Naive thymus-derived CD8-positive, alpha-beta T cell (primary cell): ENCODE measurements around the gene RGS3. TPM values are rescaled to one million over a fixed set of nuclear protein-coding genes. Genes with fewer than 3 reads are reported as not detected.

Source experiments
- ATAC-seq, 2 donors: fragments of 150-1000 bp; cut with Tn5 transposase in 1 of 2; sonication (Bioruptor Pico), chemical (Tn5 transposase) in 1 of 2; 1 replicate in 1 of 2; 2 replicates in 1 of 2; pipeline ENCODE4 v1.10.0; 2021; ENCODE audit warnings: mild to moderate bottlenecking in 2 of 2, moderate library complexity in 2 of 2
- POLR2A ChIA-PET: fragments of 350-600 bp; sonication (Branson Sonifier 250); formaldehyde crosslinking; loops from one replicate; lab custom pipeline; 2021; ENCODE audit warnings: antibody characterized with exemption; lab: Charles Lee
- DNase-seq, 10 donors: peaks; one replicate each; pipeline versions ENCODE4 v3.0.0 to v3.0.0-alpha.2; 2020 to 2022
- H3K27ac Mint-ChIP-seq, 10 donors: one replicate each; pipeline ENCODE4 v1.8.0; 2020 to 2022; ENCODE audit warnings: mild to moderate bottlenecking in 10 of 10, mixed read lengths in 10 of 10, moderate library complexity in 4 of 10, inconsistent platforms in 1 of 10
- H3K27me3 Mint-ChIP-seq, 5 donors: one replicate each; pipeline ENCODE4 v1.8.0; 2021 to 2022; ENCODE audit warnings: mixed read lengths in 5 of 5
- H3K36me3 Mint-ChIP-seq, 3 donors: one replicate each; pipeline ENCODE4 v1.8.0; 2020 to 2022; ENCODE audit warnings: mixed read lengths in 3 of 3, mild to moderate bottlenecking in 2 of 3, inconsistent platforms in 1 of 3
- H3K4me1 Mint-ChIP-seq, 4 donors: one replicate each; pipeline ENCODE4 v1.8.0; 2021 to 2022; ENCODE audit warnings: mixed read lengths in 4 of 4
- H3K4me3 Mint-ChIP-seq, 10 donors: one replicate each; pipeline ENCODE4 v1.8.0; 2020 to 2022; ENCODE audit warnings: mild to moderate bottlenecking in 10 of 10, mixed read lengths in 10 of 10, moderate library complexity in 6 of 10, inconsistent platforms in 1 of 10
- H3K9me3 Mint-ChIP-seq, 9 donors: one replicate each; pipeline ENCODE4 v1.8.0; 2020 to 2022; ENCODE audit warnings: mixed read lengths in 9 of 9, mild to moderate bottlenecking in 3 of 9, inconsistent platforms in 1 of 9, moderate library complexity in 1 of 9
- polyA plus RNA-seq, 3 donors: library from polyadenylated mRNA; unstranded; fragments of 300-500 nt; fragmentation: Illumina TruSeq; gene quantifications; one replicate each; pipeline ENCODE4 v1.2.3, GENCODE V29; 2021
- total RNA-seq, 8 experiments: library from RNA in 2 of 8; stranded (reverse) in 2 of 8; gene quantifications; one replicate each; pipeline ENCODE4 v1.2.3 and lab custom pipeline; 2021 to 2026

Gene RGS3
- total and polyA plus RNA-seq, 5 experiments from 2014 or later: 17.9 to 33.4 (median 27.8) TPM

- ATAC-seq: no peak
- POLR2A ChIA-PET: interaction anchor here (1.7 kb wide), 1 partner anchor 49 kb away, joined by 5 read pairs; no protein-coding TSS in a partner anchor
- no peak overlapping the region for H3K4me3 Mint-ChIP-seq
- H3K27ac Mint-ChIP-seq: peak overlapping the region in 9 of 10 donors; percentile 26 to 79 (median 59)
- DNase-seq: peak in 1 of 10 donors; percentile 61
- H3K4me1 Mint-ChIP-seq: peaks cover 47 to 77% (median 70%) of the 10 kb centered on the region in 4 donors
- no peaks in the 10 kb centered on the region for H3K9me3 Mint-ChIP-seq
- H3K36me3 Mint-ChIP-seq: no peaks in the 10 kb centered on the region
- H3K27me3 Mint-ChIP-seq: no peaks in the 10 kb centered on the region
These were observed 109.8 kb downstream of the RGS3 start for GRCh38 chr9:113573046-113573958.

GRCh38 chr9:113573959-113574352 lies 110.4 kb downstream of the RGS3 start:
- POLR2A ChIA-PET: interaction anchor here (1.7 kb wide), 1 partner anchor 50 kb away, joined by 5 read pairs; no protein-coding TSS in a partner anchor
- H3K36me3 Mint-ChIP-seq: no peaks in the 10 kb centered on the region
- H3K27ac Mint-ChIP-seq: peak overlapping the region in 7 of 10 donors; percentile 47 to 91 (median 79)
- H3K4me3 Mint-ChIP-seq: no peak overlapping the region
- no peaks in the 10 kb centered on the region for H3K27me3 Mint-ChIP-seq
- no peaks in the 10 kb centered on the region for H3K9me3 Mint-ChIP-seq
- DNase-seq (no peak), ATAC-seq (no peak)
- H3K4me1 Mint-ChIP-seq: peaks cover 51 to 81% (median 76%) of the 10 kb centered on the region in 4 donors

- no peak overlapping the region for H3K4me3 Mint-ChIP-seq
- POLR2A ChIA-PET: interaction anchor here (1.0 kb wide), 1 partner anchor 57 kb away, joined by 3 read pairs; no protein-coding TSS in a partner anchor
- no peak for ATAC-seq
These were observed 111.1 kb downstream of the RGS3 start for GRCh38 chr9:113574441-113575262.

GRCh38 chr9:113577525-113578261 lies 114.2 kb downstream of the RGS3 start:
- peak overlapping the region; percentile 37 to 92 (median 74) for H3K4me3 Mint-ChIP-seq
- POLR2A ChIA-PET: interaction anchor here (0.6 to 5.3 kb wide), 9 partner anchors 11 to 788 kb away, joined by 3 to 72 read pairs (median 6); partner anchors contain the start of gene ALAD
- H3K27ac Mint-ChIP-seq: peak overlapping the region; percentile 87 to 97 (median 95)
- peaks cover 47 to 90% (median 87%) of the 10 kb centered on the region in 4 donors for H3K4me1 Mint-ChIP-seq
- no peak for ATAC-seq
- no peaks in the 10 kb centered on the region for H3K9me3 Mint-ChIP-seq
- peak in 1 of 10 donors; percentile 59 for DNase-seq
- no peaks in the 10 kb centered on the region for H3K36me3 Mint-ChIP-seq
- H3K27me3 Mint-ChIP-seq: no peaks in the 10 kb centered on the region

More at GRCh38 chr9:113574441-113575262, 111.1 kb downstream of the RGS3 start:
- DNase-seq: peak in 1 of 10 donors; percentile 51
- Mint-ChIP-seq H3K36me3 (no peaks in the 10 kb centered on the region), H3K9me3 (no peaks in the 10 kb centered on the region), H3K4me1 (peaks cover 46 to 82% (median 76%) of the 10 kb centered on the region in 4 donors), H3K27me3 (no peaks in the 10 kb centered on the region), H3K27ac (peak overlapping the region in 8 of 10 donors; percentile 15 to 91 (median 72))

GRCh38 chr9:113578279-113578865 lies 114.8 kb downstream of the RGS3 start:
- Mint-ChIP-seq H3K27me3 (no peaks in the 10 kb centered on the region), H3K27ac (peak overlapping the region; percentile 87 to 97 (median 95)), H3K4me1 (peaks cover 49 to 90% (median 84%) of the 10 kb centered on the region in 4 donors), H3K36me3 (peaks cover 0 to 6% (median 0%) of the 10 kb centered on the region in 3 donors), H3K9me3 (no peaks in the 10 kb centered on the region), H3K4me3 (peak overlapping the region; percentile 49 to 92 (median 80))
- ATAC-seq: peak; percentile 3 to 9
- POLR2A ChIA-PET: interaction anchor here (0.6 to 5.3 kb wide), 17 partner anchors 11 to 1351 kb away, joined by 3 to 72 read pairs (median 5); partner anchors contain the start of genes ALAD, C9orf43 and POLE3
- DNase-seq: peak in 1 of 10 donors; percentile 32

GRCh38 chr9:113578882-113579282 lies 115.4 kb downstream of the RGS3 start:
- peaks cover 48 to 88% (median 84%) of the 10 kb centered on the region in 4 donors for H3K4me1 Mint-ChIP-seq
- H3K4me3 Mint-ChIP-seq: peak overlapping the region; percentile 49 to 92 (median 80)
- POLR2A ChIA-PET: interaction anchor here (0.6 to 5.3 kb wide), 15 partner anchors 10 to 1351 kb away, joined by 3 to 72 read pairs (median 6); partner anchors contain the start of genes ALAD, C9orf43 and POLE3
- H3K27ac Mint-ChIP-seq: peak overlapping the region; percentile 87 to 97 (median 95)
- peaks cover 0 to 11% (median 1%) of the 10 kb centered on the region in 3 donors for H3K36me3 Mint-ChIP-seq
- ATAC-seq: peak; percentile 69
- no peaks in the 10 kb centered on the region for H3K9me3 Mint-ChIP-seq
- no peaks in the 10 kb centered on the region for H3K27me3 Mint-ChIP-seq
- peak; percentile 46 to 87 (median 69) for DNase-seq

- POLR2A ChIA-PET: interaction anchor here (0.6 to 5.3 kb wide), 16 partner anchors 10 to 1350 kb away, joined by 3 to 72 read pairs (median 6); partner anchors contain the start of genes ALAD, C9orf43 and POLE3
- Mint-ChIP-seq H3K4me3 (peak overlapping the region; percentile 49 to 92 (median 80)), H3K27ac (peak overlapping the region; percentile 93 to 97 (median 95)), H3K27me3 (no peaks in the 10 kb centered on the region), H3K4me1 (peaks cover 42 to 86% (median 80%) of the 10 kb centered on the region in 4 donors), H3K36me3 (peaks cover 0 to 17% (median 4%) of the 10 kb centered on the region in 3 donors), H3K9me3 (no peaks in the 10 kb centered on the region)
- ATAC-seq: peak; percentile 8 to 9
- peak in 2 of 10 donors; percentile 11 to 17 for DNase-seq
These were observed 115.9 kb downstream of the RGS3 start for GRCh38 chr9:113579283-113580040.

GRCh38 chr9:113580041-113580953 lies 116.8 kb downstream of the RGS3 start:
- Mint-ChIP-seq H3K9me3 (no peaks in the 10 kb centered on the region), H3K4me3 (peak overlapping the region; percentile 74 to 92 (median 84)), H3K27ac (peak overlapping the region; percentile 93 to 97 (median 95)), H3K27me3 (no peaks in the 10 kb centered on the region), H3K36me3 (peaks cover 0 to 25% (median 4%) of the 10 kb centered on the region in 3 donors), H3K4me1 (peaks cover 42 to 90% (median 82%) of the 10 kb centered on the region in 4 donors)
- POLR2A ChIA-PET: interaction anchor here (0.6 to 5.3 kb wide), 11 partner anchors 9 to 1603 kb away, joined by 4 to 72 read pairs (median 9); partner anchors contain the start of genes ALAD, C9orf43 and POLE3
- peak; percentile 27 to 44 for ATAC-seq
- DNase-seq: peak; percentile 16 to 79 (median 44)

- Mint-ChIP-seq H3K4me1 (peaks cover 40 to 91% (median 82%) of the 10 kb centered on the region in 4 donors), H3K9me3 (no peaks in the 10 kb centered on the region), H3K27ac (peak overlapping the region; percentile 93 to 97 (median 95)), H3K27me3 (no peaks in the 10 kb centered on the region), H3K36me3 (peaks cover 0 to 32% (median 4%) of the 10 kb centered on the region in 3 donors), H3K4me3 (peak overlapping the region; percentile 74 to 92 (median 84))
- DNase-seq (no peak), ATAC-seq (no peak)
- POLR2A ChIA-PET: interaction anchor here (1.7 to 5.3 kb wide), 6 partner anchors 54 to 180 kb away, joined by 4 to 72 read pairs (median 22); partner anchors contain the start of genes ALAD, C9orf43 and POLE3
These were observed 117.4 kb downstream of the RGS3 start for GRCh38 chr9:113580954-113581311.
